T-helper 2 cell treated with Interferon-gamma antibody and Interleukin-4, amounts not matched to agents 5 μg/mL and 100 μg/mL, for 36 hours (primary cell): ENCODE results near the gene TBL1X.
A peak's percentile ranks its signal among the peaks of the same experiment; 100 is the strongest.

Experiments
- DNase-seq: peaks from one replicate; pipeline ENCODE4 v3.0.0; 2021; ENCODE audit warnings: low spot score
- H3K27ac Mint-ChIP-seq: one replicate; pipeline ENCODE4 v1.8.0; 2021; ENCODE audit warnings: mild to moderate bottlenecking, mixed read lengths
- H3K27me3 Mint-ChIP-seq: one replicate; pipeline ENCODE4 v1.8.0; 2021; ENCODE audit warnings: low read depth, mixed read lengths
- H3K36me3 Mint-ChIP-seq: one replicate; pipeline ENCODE4 v1.8.0; 2021; ENCODE audit warnings: low read depth, mixed read lengths
- H3K4me1 Mint-ChIP-seq: one replicate; pipeline ENCODE4 v1.8.0; 2021; ENCODE audit warnings: low read depth, mixed read lengths
- H3K4me3 Mint-ChIP-seq: one replicate; pipeline ENCODE4 v1.8.0; 2022; ENCODE audit warnings: mild to moderate bottlenecking, moderate library complexity, mixed read lengths
- H3K9me3 Mint-ChIP-seq: one replicate; pipeline ENCODE4 v1.8.0; 2021; ENCODE audit warnings: mixed read lengths

TBL1X gene

DNA sequence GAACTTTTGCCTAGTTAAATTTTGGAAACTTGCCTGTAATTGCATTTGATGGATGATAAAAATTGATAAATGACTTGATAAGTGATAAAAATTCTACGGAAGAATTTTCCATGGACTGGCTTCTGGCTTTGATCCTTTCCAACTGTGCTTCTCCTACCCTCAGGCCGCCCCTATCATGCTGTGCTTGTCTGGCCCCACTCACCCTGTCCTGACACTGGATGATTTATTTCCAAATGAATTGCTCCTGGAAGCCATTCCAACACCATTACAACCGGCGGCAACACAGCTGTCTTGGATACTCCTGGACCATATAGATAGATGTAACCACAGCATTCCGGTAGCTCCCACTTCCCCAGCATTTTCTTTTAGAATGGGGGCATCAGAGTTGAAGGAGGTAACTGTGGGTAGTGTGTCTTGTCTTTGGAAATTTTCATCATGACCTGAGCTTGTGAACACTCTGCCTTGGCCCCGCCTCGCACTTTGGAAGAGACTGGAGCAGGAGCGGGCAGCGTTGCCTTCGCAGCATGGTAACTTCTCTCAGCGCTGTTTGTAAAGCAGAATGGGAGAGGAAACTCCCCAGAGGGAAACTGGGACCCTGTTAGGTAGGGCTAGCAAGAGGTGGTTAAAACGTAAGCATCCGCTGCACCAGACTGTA lies 77.4 kb downstream of the TBL1X start:
- Mint-ChIP-seq H3K4me1 (peaks cover 12% of the 10 kb centered on the region), H3K9me3 (peaks cover 3% of the 10 kb centered on the region), H3K27ac (no peak overlapping the region), H3K27me3 (no peaks in the 10 kb centered on the region), H3K4me3 (no peak overlapping the region), H3K36me3 (peaks cover 11% of the 10 kb centered on the region)
- DNase-seq: no peak

GRCh38 chrX:9542761-9543111 lies 77.9 kb downstream of the TBL1X start:
- no peak for DNase-seq
- Mint-ChIP-seq H3K27ac (no peak overlapping the region), H3K4me1 (peaks cover 12% of the 10 kb centered on the region), H3K36me3 (peaks cover 6% of the 10 kb centered on the region), H3K9me3 (no peaks in the 10 kb centered on the region), H3K4me3 (no peak overlapping the region), H3K27me3 (no peaks in the 10 kb centered on the region)

DNA sequence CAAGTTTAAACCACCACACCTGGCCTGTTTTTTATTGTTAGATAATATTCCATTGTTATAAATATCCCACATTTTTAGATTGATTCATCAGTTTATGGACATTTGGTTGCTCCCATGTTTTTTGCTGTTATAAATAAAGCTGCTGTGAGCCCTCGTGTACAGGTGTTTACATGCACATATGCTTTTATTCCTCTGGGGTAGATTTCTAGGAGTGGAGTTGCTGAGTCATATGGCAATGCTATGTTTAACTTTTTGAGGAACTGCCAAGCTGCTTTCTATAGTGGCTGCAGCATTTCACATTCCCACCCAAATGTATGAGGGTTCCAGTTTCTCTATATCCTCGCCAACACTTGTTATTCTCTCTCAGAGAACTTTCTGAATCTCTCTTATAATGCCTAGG lies 90.5 kb downstream of the TBL1X start:
- DNase-seq: no peak
- Mint-ChIP-seq H3K27ac (no peak overlapping the region), H3K36me3 (peaks cover 1% of the 10 kb centered on the region), H3K4me1 (peaks cover 8% of the 10 kb centered on the region), H3K9me3 (no peaks in the 10 kb centered on the region), H3K4me3 (no peak overlapping the region), H3K27me3 (no peaks in the 10 kb centered on the region)

DNA sequence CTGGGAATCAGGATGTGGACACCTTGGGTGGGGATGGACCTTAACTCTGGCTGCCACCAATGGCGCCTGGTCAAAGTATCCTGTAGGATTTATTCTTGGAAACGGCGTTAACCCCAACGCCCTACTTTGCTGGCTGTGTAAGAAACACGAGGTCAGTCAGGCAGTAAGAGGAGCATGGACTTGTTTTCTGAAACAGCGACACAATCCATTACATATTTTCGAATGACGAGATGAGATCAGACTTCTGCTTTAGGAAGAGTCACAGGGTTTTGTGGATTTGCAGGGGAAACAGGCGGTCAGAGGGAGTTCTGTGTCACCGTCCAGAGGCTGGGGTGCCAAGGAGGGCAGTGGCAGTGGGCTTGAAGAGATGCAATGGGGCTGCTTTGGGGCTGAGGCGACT lies 92.2 kb downstream of the TBL1X start:
- no peak overlapping the region for H3K27ac Mint-ChIP-seq
- peaks cover 9% of the 10 kb centered on the region for H3K4me1 Mint-ChIP-seq
- H3K27me3 Mint-ChIP-seq: no peaks in the 10 kb centered on the region
- no peak for DNase-seq
- peaks cover 2% of the 10 kb centered on the region for H3K36me3 Mint-ChIP-seq
- H3K4me3 Mint-ChIP-seq: no peak overlapping the region
- H3K9me3 Mint-ChIP-seq: no peaks in the 10 kb centered on the region

- no peak overlapping the region for H3K27ac Mint-ChIP-seq
- no peaks in the 10 kb centered on the region for H3K27me3 Mint-ChIP-seq
- H3K4me1 Mint-ChIP-seq: peaks cover 9% of the 10 kb centered on the region
- H3K4me3 Mint-ChIP-seq: no peak overlapping the region
- DNase-seq: no peak
- peaks cover 1% of the 10 kb centered on the region for H3K36me3 Mint-ChIP-seq
- H3K9me3 Mint-ChIP-seq: no peaks in the 10 kb centered on the region
Measured at GRCh38 chrX:9557521-9557920, 92.7 kb downstream of the TBL1X start.

GRCh38 chrX:9558615-9559014 lies 93.8 kb downstream of the TBL1X start:
- Mint-ChIP-seq H3K4me1 (peaks cover 9% of the 10 kb centered on the region), H3K27me3 (no peaks in the 10 kb centered on the region), H3K27ac (no peak overlapping the region), H3K36me3 (peaks cover 6% of the 10 kb centered on the region), H3K4me3 (no peak overlapping the region), H3K9me3 (no peaks in the 10 kb centered on the region)
- DNase-seq: no peak

GRCh38 chrX:9560219-9560618 lies 95.4 kb downstream of the TBL1X start:
- Mint-ChIP-seq H3K4me1 (peaks cover 9% of the 10 kb centered on the region), H3K27me3 (no peaks in the 10 kb centered on the region), H3K9me3 (peaks cover 4% of the 10 kb centered on the region), H3K4me3 (no peak overlapping the region), H3K27ac (no peak overlapping the region), H3K36me3 (peaks cover 12% of the 10 kb centered on the region)
- no peak for DNase-seq

DNA sequence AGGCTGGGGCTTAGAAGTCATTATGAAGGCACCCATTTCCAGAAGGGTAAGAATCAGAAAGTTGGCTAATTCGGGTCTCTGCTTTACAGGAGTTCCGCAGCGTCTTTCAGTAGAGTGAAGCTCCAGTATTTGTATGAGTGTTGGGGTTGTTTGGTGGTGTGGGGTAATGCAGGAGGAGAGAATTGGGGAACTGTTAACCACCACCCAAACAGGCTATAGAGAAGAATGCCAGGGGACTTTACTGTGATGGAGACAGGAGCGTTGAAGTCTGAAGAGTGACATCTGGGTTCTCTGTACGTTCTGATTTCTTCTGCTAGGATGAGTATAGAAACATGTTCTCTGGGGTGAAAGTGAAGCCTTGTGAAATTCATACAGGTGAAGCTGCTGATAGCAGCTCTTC lies 96.3 kb downstream of the TBL1X start:
- H3K27ac Mint-ChIP-seq: no peak overlapping the region
- no peaks in the 10 kb centered on the region for H3K27me3 Mint-ChIP-seq
- no peak overlapping the region for H3K4me3 Mint-ChIP-seq
- DNase-seq: no peak
- peaks cover 12% of the 10 kb centered on the region for H3K36me3 Mint-ChIP-seq
- peaks cover 9% of the 10 kb centered on the region for H3K4me1 Mint-ChIP-seq
- peaks cover 4% of the 10 kb centered on the region for H3K9me3 Mint-ChIP-seq

GRCh38 chrX:9562851-9563250 lies 98.0 kb downstream of the TBL1X start:
- Mint-ChIP-seq H3K27me3 (no peaks in the 10 kb centered on the region), H3K4me1 (peaks cover 9% of the 10 kb centered on the region), H3K9me3 (peaks cover 4% of the 10 kb centered on the region), H3K4me3 (no peak overlapping the region), H3K27ac (no peak overlapping the region), H3K36me3 (peaks cover 12% of the 10 kb centered on the region)
- DNase-seq: no peak

GRCh38 chrX:9566150-9566621 lies 101.3 kb downstream of the TBL1X start:
- Mint-ChIP-seq H3K36me3 (peaks cover 11% of the 10 kb centered on the region), H3K27ac (peak overlapping the region; percentile 76), H3K9me3 (peaks cover 4% of the 10 kb centered on the region), H3K4me3 (peak overlapping the region; percentile 75), H3K4me1 (peaks cover 6% of the 10 kb centered on the region), H3K27me3 (no peaks in the 10 kb centered on the region)
- no peak for DNase-seq

- Mint-ChIP-seq H3K4me3 (no peak overlapping the region), H3K4me1 (peaks cover 10% of the 10 kb centered on the region), H3K9me3 (no peaks in the 10 kb centered on the region), H3K27me3 (no peaks in the 10 kb centered on the region), H3K27ac (no peak overlapping the region), H3K36me3 (no peaks in the 10 kb centered on the region)
- no peak for DNase-seq
Measured at GRCh38 chrX:9569876-9570301, 105.0 kb downstream of the TBL1X start.

DNA sequence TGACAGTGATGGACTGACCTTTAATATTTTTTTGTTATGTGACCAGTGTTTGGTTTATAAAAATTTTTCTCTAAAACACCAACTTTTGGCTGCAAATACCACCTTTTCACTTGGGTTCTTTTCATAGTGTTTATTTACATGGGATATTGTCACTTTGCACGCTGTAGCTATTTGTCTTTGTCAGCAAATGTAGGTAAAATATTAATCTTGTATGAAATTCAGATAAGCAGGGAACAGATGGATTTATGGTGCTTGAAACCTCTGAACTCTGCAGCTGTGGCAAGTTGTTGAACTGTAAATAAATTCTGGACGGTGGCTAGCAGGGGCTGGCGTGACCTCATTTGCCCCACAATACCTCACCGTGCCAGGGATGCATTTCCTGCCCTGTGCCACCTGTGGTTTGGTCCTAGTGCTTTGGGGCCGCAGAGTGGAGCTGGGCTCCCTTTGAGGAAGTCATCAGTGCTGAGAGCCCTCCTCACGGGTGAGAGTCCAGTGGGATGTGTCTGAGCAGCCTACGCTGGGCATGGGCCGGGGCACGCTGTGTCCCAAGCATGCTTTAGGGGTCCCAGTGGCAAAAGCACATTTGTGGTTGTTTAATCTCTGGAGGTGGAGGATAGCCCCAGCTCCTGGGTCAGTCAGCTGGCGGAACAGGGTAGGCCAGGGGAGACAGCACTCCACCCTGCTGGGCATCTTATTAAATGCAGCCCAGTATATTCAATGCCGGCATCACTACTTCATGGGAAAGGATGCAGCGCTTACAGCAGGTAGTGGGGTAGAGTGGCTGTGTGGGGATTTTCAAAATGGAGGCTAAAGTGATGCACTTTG lies 108.6 kb downstream of the TBL1X start:
- Mint-ChIP-seq H3K4me1 (peaks cover 6% of the 10 kb centered on the region), H3K27ac (no peak overlapping the region), H3K27me3 (no peaks in the 10 kb centered on the region), H3K4me3 (no peak overlapping the region), H3K36me3 (peaks cover 2% of the 10 kb centered on the region), H3K9me3 (no peaks in the 10 kb centered on the region)
- no peak for DNase-seq

DNA sequence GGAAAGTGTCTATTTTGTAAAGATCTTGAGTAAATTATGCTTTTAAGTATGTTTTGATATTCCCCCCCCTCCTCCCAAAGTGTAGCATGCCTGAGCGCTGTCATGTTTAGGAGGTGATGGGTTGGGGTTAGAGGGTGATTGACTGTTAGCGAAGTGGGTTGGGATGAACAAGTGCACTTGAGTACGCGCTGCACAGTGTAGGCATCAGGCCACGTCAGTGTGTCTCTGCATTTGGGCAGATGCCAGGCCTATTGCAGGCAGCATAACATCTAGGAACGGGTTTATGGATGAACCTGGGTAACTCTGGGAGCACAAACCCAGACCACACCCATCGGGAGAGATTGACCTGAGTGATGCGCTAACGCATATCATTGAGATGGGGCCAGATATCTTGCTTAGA lies 111.2 kb downstream of the TBL1X start:
- H3K4me3 Mint-ChIP-seq: no peak overlapping the region
- H3K9me3 Mint-ChIP-seq: no peaks in the 10 kb centered on the region
- no peak for DNase-seq
- H3K36me3 Mint-ChIP-seq: peaks cover 2% of the 10 kb centered on the region
- peaks cover 8% of the 10 kb centered on the region for H3K4me1 Mint-ChIP-seq
- no peaks in the 10 kb centered on the region for H3K27me3 Mint-ChIP-seq
- no peak overlapping the region for H3K27ac Mint-ChIP-seq

DNA sequence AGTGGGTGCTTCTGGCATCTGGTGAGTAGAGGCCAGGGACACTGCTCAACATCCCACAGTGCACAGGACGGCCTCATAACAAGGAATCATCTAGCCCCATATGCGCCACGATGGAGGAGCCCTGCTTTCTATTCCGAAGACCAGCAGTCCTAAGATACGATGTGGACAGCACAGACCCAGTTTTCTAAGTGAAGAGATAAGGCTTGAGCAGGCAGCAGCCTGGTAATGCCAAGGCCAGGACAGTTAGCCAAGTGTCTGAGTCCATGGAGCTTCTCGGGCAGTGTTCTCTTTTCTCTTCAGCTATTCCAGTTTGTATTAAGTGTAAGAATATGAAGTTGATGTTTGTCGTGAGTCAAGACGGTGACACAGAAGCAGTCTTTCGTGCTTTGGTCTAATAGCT lies 112.7 kb downstream of the TBL1X start:
- no peaks in the 10 kb centered on the region for H3K27me3 Mint-ChIP-seq
- H3K27ac Mint-ChIP-seq: no peak overlapping the region
- no peak for DNase-seq
- no peaks in the 10 kb centered on the region for H3K9me3 Mint-ChIP-seq
- no peak overlapping the region for H3K4me3 Mint-ChIP-seq
- peaks cover 5% of the 10 kb centered on the region for H3K4me1 Mint-ChIP-seq
- peaks cover 2% of the 10 kb centered on the region for H3K36me3 Mint-ChIP-seq
